ENCODE measurements around the gene TIRAP. TPM values are rescaled to one million over a fixed set of nuclear protein-coding genes. Genes with fewer than 3 reads are reported as not detected.

The TIRAP gene
- total and polyA plus RNA-seq, 8 donors = 3.7 to 86.2 (median 6.5) TPM

GRCh38 chr11:126317432-126317755 lies 34.5 kb downstream of the TIRAP start:
- peaks cover 5 to 39% (median 24%) of the 10 kb centered on the region in 4 donors for H3K4me1 ChIP-seq
- no peak for DNase-seq
- H3K27me3 ChIP-seq = no peaks in the 10 kb centered on the region
- no peaks in the 10 kb centered on the region for H3K9me3 ChIP-seq
- intact Hi-C loops (cut with DNase I; ENCODE audit: low total_unique reads) = loop anchor here (10.0 kb wide), 1 partner anchor 97 kb away; no protein-coding TSS in a partner anchor
- peak overlapping the region; percentile 7 to 81 (median 77) for H3K27ac ChIP-seq
- H3K4me3 ChIP-seq = no peak overlapping the region
- 42 to 70% (median 55%) methylated on average over 1 of the region's 1 CpG for WGBS, 5 donors
- TF ChIP-seq POLR2AphosphoS5 (IDR thresholded peaks at IDR 0.05) (no peak), CTCF (IDR thresholded peaks at IDR 0.05) (no peak), POLR2A (IDR thresholded peaks at IDR 0.05) (no peak), EP300 (IDR thresholded peaks at IDR 0.05) (no peak)
- peaks cover 0 to 15% (median 9%) of the 10 kb centered on the region in 4 donors for H3K36me3 ChIP-seq

GRCh38 chr11:126317756-126318573 lies 35.1 kb downstream of the TIRAP start:
- WGBS, 5 donors = 40 to 58% (median 49%) methylated on average over 12 to 14 of the region's 14 CpGs
- Histone ChIP-seq H3K9me3 (no peaks in the 10 kb centered on the region), H3K4me3 (peak overlapping the region in 3 of 4 donors; percentile 11 to 16 (median 15)), H3K27me3 (no peaks in the 10 kb centered on the region), H3K4me1 (peaks cover 5 to 33% (median 24%) of the 10 kb centered on the region in 4 donors), H3K27ac (peak overlapping the region; percentile 7 to 81 (median 77)), H3K36me3 (peaks cover 0 to 12% (median 9%) of the 10 kb centered on the region in 4 donors)
- intact Hi-C loops (cut with DNase I; ENCODE audit: low total_unique reads) = loop anchor here (10.0 kb wide), 1 partner anchor 97 kb away; no protein-coding TSS in a partner anchor
- DNase-seq = peak in 1 of 2 donors; percentile 85
- no peak for TF ChIP-seq POLR2AphosphoS5 (IDR thresholded peaks at IDR 0.05)
- no peak for TF ChIP-seq EP300 (IDR thresholded peaks at IDR 0.05)
- no peak for TF ChIP-seq CTCF (IDR thresholded peaks at IDR 0.05)
- TF ChIP-seq POLR2A (IDR thresholded peaks at IDR 0.05) = no peak

GRCh38 chr11:126318574-126319373 lies 35.9 kb downstream of the TIRAP start:
- Histone ChIP-seq H3K27ac (peak overlapping the region; percentile 7 to 81 (median 77)), H3K36me3 (peaks cover 0 to 14% (median 9%) of the 10 kb centered on the region in 4 donors), H3K27me3 (no peaks in the 10 kb centered on the region), H3K4me1 (peaks cover 5 to 27% (median 24%) of the 10 kb centered on the region in 4 donors), H3K4me3 (peak overlapping the region in 3 of 4 donors; percentile 11 to 16 (median 15)), H3K9me3 (no peaks in the 10 kb centered on the region)
- intact Hi-C loops (cut with DNase I; ENCODE audit: low total_unique reads) = loop anchor here (10.0 kb wide), 1 partner anchor 96 kb away; no protein-coding TSS in a partner anchor
- WGBS, 5 donors = 43 to 67% (median 63%) methylated on average over 7 to 9 of the region's 9 CpGs
- TF ChIP-seq CTCF (IDR thresholded peaks at IDR 0.05) = no peak
- peak in 1 of 3 donors; percentile 37 for TF ChIP-seq POLR2AphosphoS5 (IDR thresholded peaks at IDR 0.05)
- DNase-seq = peak in 1 of 2 donors; percentile 89

- intact Hi-C loops (cut with DNase I; ENCODE audit: low total_unique reads) = loop anchor here (10.0 kb wide), 1 partner anchor 95 kb away; no protein-coding TSS in a partner anchor
- TF ChIP-seq EP300 (IDR thresholded peaks at IDR 0.05) = no peak
- no peak for TF ChIP-seq POLR2AphosphoS5 (IDR thresholded peaks at IDR 0.05)
- no peak for TF ChIP-seq CTCF (IDR thresholded peaks at IDR 0.05)
- no peak for TF ChIP-seq POLR2A (IDR thresholded peaks at IDR 0.05)
Measured at GRCh38 chr11:126319374-126319740, 36.5 kb downstream of the TIRAP start.

More at GRCh38 chr11:126319374-126319740, 36.5 kb downstream of the TIRAP start:
- H3K27ac ChIP-seq = peak overlapping the region in 4 of 5 donors; percentile 76 to 81 (median 77)
- 66 to 84% (median 83%) methylated on average over 5 of the region's 5 CpGs for WGBS, 5 donors
- peaks cover 0 to 13% (median 4%) of the 10 kb centered on the region in 4 donors for H3K36me3 ChIP-seq
- H3K27me3 ChIP-seq = no peaks in the 10 kb centered on the region
- no peaks in the 10 kb centered on the region for H3K9me3 ChIP-seq
- H3K4me3 ChIP-seq = no peak overlapping the region
- no peak for DNase-seq
- peaks cover 5 to 27% (median 24%) of the 10 kb centered on the region in 4 donors for H3K4me1 ChIP-seq
